ENCODE data around the gene CCL4. TPM values are rescaled to one million over a fixed set of nuclear protein-coding genes. Genes with fewer than 3 reads are reported as not detected.
"Not testable (repeated sequence)": the region's sequence is repeated elsewhere in the genome, so short reads cannot be mapped to it uniquely, and the experiment has no call there.

CCL4 gene
- polyA plus RNA-seq, 1 donor from 2014 or later = 8.4 TPM

DNA sequence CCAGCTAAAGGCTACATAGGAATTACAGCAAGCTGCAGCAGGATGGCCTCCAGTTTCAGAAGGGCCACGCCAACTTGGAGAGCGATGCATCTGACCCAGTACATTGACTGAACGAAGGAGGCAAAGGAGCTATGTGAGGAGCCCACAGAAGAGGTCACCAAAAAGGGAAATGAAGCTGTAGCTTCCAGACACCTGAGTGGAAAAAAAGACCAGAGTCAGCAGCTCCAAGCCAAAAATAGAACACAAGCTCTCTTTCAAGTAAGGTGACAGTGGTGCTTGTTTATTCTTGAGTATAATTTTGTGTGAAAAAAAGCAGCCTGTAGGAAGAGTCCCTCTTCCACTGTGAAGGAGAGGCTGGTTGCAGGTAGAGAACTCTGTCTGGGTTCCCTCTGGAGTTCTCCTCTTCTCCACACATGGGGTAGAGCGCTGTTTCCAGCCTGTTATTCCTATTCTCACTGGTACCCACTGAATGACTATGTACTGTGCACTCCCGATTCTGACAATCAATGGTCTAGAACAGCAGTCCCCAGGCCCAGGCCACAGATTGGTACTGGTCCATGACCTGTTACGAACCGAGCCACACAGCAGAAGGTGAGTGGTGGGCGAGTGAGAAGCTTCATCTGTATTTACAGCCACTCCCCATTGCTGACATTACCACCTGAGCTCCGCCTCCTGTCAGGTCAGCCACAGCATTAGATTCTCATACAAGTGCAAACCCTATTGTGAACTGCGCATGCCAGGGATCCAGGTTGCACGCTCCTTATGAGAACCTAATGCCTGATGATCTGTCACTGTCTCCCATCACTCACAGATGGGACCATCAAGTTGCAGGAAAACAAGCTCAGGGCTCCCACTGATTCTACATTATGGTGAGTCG lies 15.1 kb downstream of the CCL4 start:
- peak overlapping the region in 1 of 3 donors; percentile 49 for H3K27ac Mint-ChIP-seq

GRCh38 chr17:36120221-36120620 lies 16.6 kb downstream of the CCL4 start:
- Mint-ChIP-seq H3K36me3 (no peaks in the 10 kb centered on the region), H3K9me3 (peaks cover 0 to 5% (median 4%) of the 10 kb centered on the region in 3 donors), H3K4me1 (peaks cover 0 to 8% (median 0%) of the 10 kb centered on the region in 3 donors), H3K27me3 (peaks cover 13% of the 10 kb centered on the region), H3K27ac (no peak overlapping the region), H3K4me3 (no peak overlapping the region)

More for the DNA sequence above, 15.1 kb downstream of the CCL4 start:
- H3K27me3 Mint-ChIP-seq = peaks cover 13% of the 10 kb centered on the region
- peaks cover 0 to 8% (median 0%) of the 10 kb centered on the region in 3 donors for H3K4me1 Mint-ChIP-seq
- H3K9me3 Mint-ChIP-seq = peaks cover 0 to 5% (median 4%) of the 10 kb centered on the region in 3 donors
- H3K4me3 Mint-ChIP-seq = no peak overlapping the region
- no peaks in the 10 kb centered on the region for H3K36me3 Mint-ChIP-seq

- H3K9me3 Mint-ChIP-seq = peaks cover 0 to 11% (median 0%) of the 10 kb centered on the region in 3 donors
- H3K4me3 Mint-ChIP-seq, H3K4me1 Mint-ChIP-seq, H3K36me3 Mint-ChIP-seq, H3K27ac Mint-ChIP-seq: not testable (repeated sequence)
- peaks cover 13% of the 10 kb centered on the region for H3K27me3 Mint-ChIP-seq
These were observed 17.5 kb downstream of the CCL4 start for GRCh38 chr17:36121099-36121498.

GRCh38 chr17:36123431-36123830 lies 19.8 kb downstream of the CCL4 start:
- H3K36me3 Mint-ChIP-seq = no peaks in the 10 kb centered on the region
- H3K4me1 Mint-ChIP-seq = peaks cover 20 to 26% (median 23%) of the 10 kb centered on the region in 3 donors
- peaks cover 16% of the 10 kb centered on the region for H3K27me3 Mint-ChIP-seq
- peaks cover 0 to 16% (median 0%) of the 10 kb centered on the region in 3 donors for H3K9me3 Mint-ChIP-seq
- no peak overlapping the region for H3K27ac Mint-ChIP-seq
- no peak overlapping the region for H3K4me3 Mint-ChIP-seq

GRCh38 chr17:36124879-36125824 lies 21.5 kb downstream of the CCL4 start:
- no peaks in the 10 kb centered on the region for H3K36me3 Mint-ChIP-seq
- peak overlapping the region in 2 of 4 donors; percentile 43 to 48 for H3K4me3 Mint-ChIP-seq
- peaks cover 0 to 16% (median 0%) of the 10 kb centered on the region in 3 donors for H3K9me3 Mint-ChIP-seq
- no peak overlapping the region for H3K27ac Mint-ChIP-seq
- H3K4me1 Mint-ChIP-seq = peaks cover 34 to 39% (median 37%) of the 10 kb centered on the region in 3 donors
- peaks cover 19% of the 10 kb centered on the region for H3K27me3 Mint-ChIP-seq

- Mint-ChIP-seq H3K4me3 (peak overlapping the region; percentile 1 to 92 (median 53)), H3K9me3 (peaks cover 0 to 10% (median 0%) of the 10 kb centered on the region in 3 donors), H3K36me3 (no peaks in the 10 kb centered on the region), H3K4me1 (peaks cover 46 to 51% (median 48%) of the 10 kb centered on the region in 3 donors), H3K27ac (peak overlapping the region; percentile 32 to 84 (median 73)), H3K27me3 (peaks cover 17% of the 10 kb centered on the region)
These were observed 23.7 kb downstream of the CCL4 start for GRCh38 chr17:36127199-36127893.

DNA sequence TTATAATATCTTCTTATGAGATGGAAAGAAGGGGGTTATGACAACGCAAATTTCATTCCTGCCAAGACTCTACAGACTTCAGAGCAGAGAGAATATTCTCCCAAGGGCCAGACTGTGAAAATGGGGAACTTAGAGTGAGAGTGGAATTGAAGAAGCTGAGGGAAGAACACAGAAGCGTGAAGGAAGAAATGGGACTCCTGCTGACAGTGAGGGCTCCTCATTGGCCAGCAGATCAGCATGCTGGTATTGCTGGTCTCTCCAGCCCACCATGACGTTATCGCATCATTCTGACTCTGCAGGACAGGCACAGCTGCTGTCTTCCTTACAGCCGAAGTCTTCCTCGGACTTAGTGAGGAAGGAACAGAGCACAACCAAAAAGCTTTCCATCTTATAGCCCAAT lies 24.3 kb downstream of the CCL4 start:
- Mint-ChIP-seq H3K9me3 (peaks cover 0 to 10% (median 0%) of the 10 kb centered on the region in 3 donors), H3K4me3 (peak overlapping the region; percentile 1 to 92 (median 50)), H3K27ac (peak overlapping the region in 2 of 3 donors; percentile 32 to 73), H3K4me1 (peaks cover 52 to 57% (median 53%) of the 10 kb centered on the region in 3 donors), H3K27me3 (peaks cover 15% of the 10 kb centered on the region), H3K36me3 (no peaks in the 10 kb centered on the region)

DNA sequence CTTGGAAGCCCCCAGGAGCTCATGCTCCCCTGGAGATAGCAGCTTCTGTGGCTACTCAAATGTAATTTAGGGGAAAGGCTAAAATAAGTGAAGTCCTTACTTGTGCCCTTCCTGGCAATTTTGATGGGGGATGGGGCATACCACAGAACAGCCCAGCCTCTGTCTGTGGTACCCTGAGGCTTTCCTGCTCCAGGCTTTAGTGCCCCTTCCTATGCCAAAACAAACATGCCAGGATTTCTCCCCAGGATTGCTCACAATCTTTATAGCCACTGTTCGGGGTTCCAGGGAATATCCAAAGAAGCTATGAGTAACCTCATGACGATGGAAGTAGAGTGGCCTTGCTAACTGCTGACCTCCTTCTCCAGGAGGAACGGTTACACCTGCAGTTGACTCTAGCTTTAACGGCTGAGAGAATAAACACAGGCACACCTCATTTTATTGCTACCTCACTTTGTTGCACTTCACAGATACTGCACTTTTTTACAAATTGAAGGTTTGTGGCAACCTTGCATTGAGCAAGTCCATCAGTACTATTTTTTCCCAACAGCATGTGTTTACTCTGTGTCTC lies 24.9 kb downstream of the CCL4 start:
- Mint-ChIP-seq H3K27ac (no peak overlapping the region), H3K4me3 (peak overlapping the region in 2 of 4 donors; percentile 74 to 92), H3K9me3 (peaks cover 0 to 10% (median 0%) of the 10 kb centered on the region in 3 donors), H3K36me3 (no peaks in the 10 kb centered on the region), H3K4me1 (peaks cover 57 to 62% (median 58%) of the 10 kb centered on the region in 3 donors), H3K27me3 (peaks cover 15% of the 10 kb centered on the region)

DNA sequence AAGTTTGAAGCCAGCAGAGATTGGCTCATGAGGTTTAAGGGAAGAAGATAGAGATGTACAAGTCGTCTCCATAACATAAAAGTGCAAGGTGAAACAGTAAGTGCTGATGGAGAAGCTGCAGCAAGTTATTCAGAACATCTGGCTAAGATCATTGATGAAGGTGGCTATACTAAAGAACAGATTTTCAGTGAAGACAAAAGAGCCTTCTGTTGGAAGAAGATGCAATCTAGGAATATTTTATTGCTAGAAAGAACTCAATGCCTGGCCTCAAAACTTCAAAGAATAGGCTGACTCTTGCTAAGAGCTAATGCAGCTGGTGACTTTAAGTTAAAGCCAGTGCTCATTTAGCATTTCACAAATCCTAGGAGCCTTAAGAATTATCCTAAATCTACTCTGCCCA lies 26.0 kb downstream of the CCL4 start:
- H3K9me3 Mint-ChIP-seq = peaks cover 0 to 10% (median 0%) of the 10 kb centered on the region in 3 donors
- H3K36me3 Mint-ChIP-seq = no peaks in the 10 kb centered on the region
- H3K4me1 Mint-ChIP-seq = peaks cover 60 to 68% (median 61%) of the 10 kb centered on the region in 3 donors
- peaks cover 13% of the 10 kb centered on the region for H3K27me3 Mint-ChIP-seq
- H3K27ac Mint-ChIP-seq = no peak overlapping the region
- H3K4me3 Mint-ChIP-seq = peak overlapping the region in 1 of 4 donors; percentile 35

GRCh38 chr17:36130346-36130745 lies 26.7 kb downstream of the CCL4 start:
- no peaks in the 10 kb centered on the region for H3K36me3 Mint-ChIP-seq
- peaks cover 65 to 74% (median 66%) of the 10 kb centered on the region in 3 donors for H3K4me1 Mint-ChIP-seq
- H3K27ac Mint-ChIP-seq = no peak overlapping the region
- peaks cover 0 to 10% (median 0%) of the 10 kb centered on the region in 3 donors for H3K9me3 Mint-ChIP-seq
- H3K4me3 Mint-ChIP-seq = no peak overlapping the region
- H3K27me3 Mint-ChIP-seq = peaks cover 13% of the 10 kb centered on the region

- Mint-ChIP-seq H3K9me3 (peaks cover 0 to 3% (median 0%) of the 10 kb centered on the region in 3 donors), H3K4me1 (peaks cover 69 to 81% (median 77%) of the 10 kb centered on the region in 3 donors), H3K4me3 (no peak overlapping the region), H3K36me3 (no peaks in the 10 kb centered on the region), H3K27ac (no peak overlapping the region), H3K27me3 (peaks cover 21% of the 10 kb centered on the region)
These were observed 27.8 kb downstream of the CCL4 start for GRCh38 chr17:36131421-36131820.

DNA sequence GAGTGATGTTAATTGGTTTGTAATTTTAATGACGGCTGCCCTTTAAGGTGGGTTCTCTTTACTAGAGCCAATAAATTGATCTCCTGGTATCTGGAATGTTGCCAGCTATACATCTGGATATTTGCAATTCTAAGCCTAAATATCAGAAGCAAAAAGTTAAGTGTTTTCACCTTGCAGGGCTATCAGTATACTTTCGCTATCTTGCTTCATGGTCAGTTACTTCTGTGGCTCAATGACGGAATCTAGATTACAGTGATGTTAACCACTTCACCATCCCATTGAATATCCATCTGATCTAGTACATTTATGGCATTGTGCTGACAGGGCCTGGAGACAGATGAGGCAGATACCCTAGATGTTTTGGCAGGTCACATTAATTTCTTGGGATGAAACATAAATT lies 28.3 kb downstream of the CCL4 start:
- Mint-ChIP-seq H3K27me3 (peaks cover 22% of the 10 kb centered on the region), H3K9me3 (no peaks in the 10 kb centered on the region), H3K36me3 (no peaks in the 10 kb centered on the region), H3K4me3 (peak overlapping the region in 1 of 4 donors; percentile 34), H3K27ac (no peak overlapping the region), H3K4me1 (peaks cover 64 to 78% (median 72%) of the 10 kb centered on the region in 3 donors)

DNA sequence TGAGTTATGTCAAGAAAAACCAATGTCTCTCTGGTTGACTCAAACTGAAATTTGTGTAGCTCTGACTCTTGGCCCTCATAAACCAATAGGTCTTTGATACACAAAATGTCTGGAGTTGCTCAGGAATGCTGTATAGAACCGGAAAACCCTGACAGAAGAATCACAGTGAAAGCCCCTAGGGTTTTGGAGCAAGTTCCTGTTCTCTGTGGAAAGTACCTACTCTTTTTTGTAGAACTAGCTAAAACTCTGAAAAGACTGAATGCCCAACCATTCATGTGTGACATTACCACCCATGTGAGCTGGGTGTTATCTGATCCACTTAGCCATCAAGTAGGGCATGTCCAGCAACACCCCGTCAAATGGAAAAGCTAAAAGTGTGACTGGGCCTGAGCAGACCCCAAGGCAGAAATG lies 28.8 kb downstream of the CCL4 start:
- Mint-ChIP-seq H3K4me1 (peaks cover 60 to 76% (median 68%) of the 10 kb centered on the region in 3 donors), H3K36me3 (no peaks in the 10 kb centered on the region), H3K4me3 (peak overlapping the region in 2 of 4 donors; percentile 34 to 61), H3K27ac (no peak overlapping the region), H3K27me3 (peaks cover 22% of the 10 kb centered on the region), H3K9me3 (no peaks in the 10 kb centered on the region)
